Astrocyte of the spinal cord (primary cell): Measurements from ENCODE around the gene AP3D1.

Experiments
- DNase-seq: peaks from one replicate; pipeline ENCODE4 v3.0.0; 2011; ENCODE audit warnings: low read depth, low spot score
- H3K4me3 ChIP-seq: 2 replicates; pipeline ENCODE4 v1.5.1; 2011; ENCODE audit warnings: low read depth, mild to moderate bottlenecking, low read length, moderate library complexity
- in situ Hi-C: cut with HindIII; loops from 2 replicates; pipeline ENCODE4 v1.10.0; 2017; ENCODE audit warnings: low sequenced_read_pairs
- TF ChIP-seq, protein P1 (sequence below): IDR thresholded peaks from 2 replicates; pipeline ENCODE4 v1.5.1; 2012; ENCODE audit warnings: low read depth, mild to moderate bottlenecking, low read length, inconsistent platforms

AP3D1 gene

DNA sequence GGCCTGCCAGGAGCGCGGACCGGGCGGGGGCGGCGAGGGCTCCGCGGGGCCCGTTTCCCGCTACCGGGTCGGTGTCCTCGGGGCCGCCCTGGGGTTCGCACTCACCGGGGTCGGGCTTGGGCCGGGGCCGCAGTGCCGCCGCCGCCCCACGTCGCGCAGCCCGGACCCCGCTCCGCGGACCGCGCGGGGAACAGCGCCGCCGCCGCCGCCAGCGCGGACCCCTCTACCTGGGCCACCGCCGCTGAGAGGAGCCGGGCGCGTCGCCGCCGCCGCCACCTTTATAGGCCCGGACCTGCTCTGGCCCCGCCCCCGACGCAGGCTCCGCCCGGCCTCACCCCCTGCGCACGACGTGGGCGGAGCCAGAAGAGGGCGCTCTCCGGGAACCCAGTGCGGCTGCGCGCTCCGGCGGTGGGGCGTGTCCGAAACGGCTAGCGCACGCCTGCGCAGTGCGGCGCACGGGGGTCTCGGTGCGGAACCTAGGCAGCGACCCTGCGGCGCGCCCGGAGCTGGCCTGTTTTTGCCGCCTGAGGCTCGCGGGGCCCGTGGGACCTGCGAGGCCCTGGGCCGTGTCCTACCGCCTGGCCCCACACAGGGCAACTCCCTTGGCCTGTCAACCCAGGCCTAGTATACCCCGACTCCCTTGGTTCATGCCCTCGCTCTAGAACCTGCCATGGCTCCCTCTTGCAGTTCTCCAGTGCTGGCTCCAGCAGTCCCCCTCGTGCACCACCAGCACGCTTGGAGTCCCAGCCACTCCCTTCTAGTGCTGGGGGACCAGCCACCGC lies 100.2 kb downstream of the AP3D1 start, which contains the start of gene MKNK2:
Gene MKNK2, minus strand, starts transcription at position 254 of the 782 bp plus-strand sequence. CDS start 393 bp downstream, outside the sequence.
- H3K4me3 ChIP-seq = peak within 1 kb of the TSS; percentile 93
- peak; percentile 79 for DNase-seq
- in situ Hi-C loops = no loop called here
- TF ChIP-seq, protein P1, sequence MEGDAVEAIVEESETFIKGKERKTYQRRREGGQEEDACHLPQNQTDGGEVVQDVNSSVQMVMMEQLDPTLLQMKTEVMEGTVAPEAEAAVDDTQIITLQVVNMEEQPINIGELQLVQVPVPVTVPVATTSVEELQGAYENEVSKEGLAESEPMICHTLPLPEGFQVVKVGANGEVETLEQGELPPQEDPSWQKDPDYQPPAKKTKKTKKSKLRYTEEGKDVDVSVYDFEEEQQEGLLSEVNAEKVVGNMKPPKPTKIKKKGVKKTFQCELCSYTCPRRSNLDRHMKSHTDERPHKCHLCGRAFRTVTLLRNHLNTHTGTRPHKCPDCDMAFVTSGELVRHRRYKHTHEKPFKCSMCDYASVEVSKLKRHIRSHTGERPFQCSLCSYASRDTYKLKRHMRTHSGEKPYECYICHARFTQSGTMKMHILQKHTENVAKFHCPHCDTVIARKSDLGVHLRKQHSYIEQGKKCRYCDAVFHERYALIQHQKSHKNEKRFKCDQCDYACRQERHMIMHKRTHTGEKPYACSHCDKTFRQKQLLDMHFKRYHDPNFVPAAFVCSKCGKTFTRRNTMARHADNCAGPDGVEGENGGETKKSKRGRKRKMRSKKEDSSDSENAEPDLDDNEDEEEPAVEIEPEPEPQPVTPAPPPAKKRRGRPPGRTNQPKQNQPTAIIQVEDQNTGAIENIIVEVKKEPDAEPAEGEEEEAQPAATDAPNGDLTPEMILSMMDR = peak; percentile 47
